Activated T-helper 2 cell treated with anti-CD3 and anti-CD28 coated beads, Interferon-gamma antibody, Interleukin-2, Interleukin-4, amounts not matched to agents 10 μg/mL and 5 μg/mL and 100 μg/mL, durations not matched to agents 14 hours and 24 hours and 36 hours (primary cell): ENCODE data around the gene IPO13. TPM values are rescaled to one million over a fixed set of nuclear protein-coding genes. Genes with fewer than 3 reads are reported as not detected.

Experiments
- DNase-seq: peaks from one replicate; pipeline ENCODE4 v3.0.0; 2021; ENCODE audit warnings: low spot score
- H3K27ac Mint-ChIP-seq: one replicate; pipeline ENCODE4 v1.8.0; 2021; ENCODE audit warnings: mixed read lengths
- H3K27me3 Mint-ChIP-seq: one replicate; pipeline ENCODE4 v1.8.0; 2021; ENCODE audit warnings: low read depth, mixed read lengths
- H3K36me3 Mint-ChIP-seq: one replicate; pipeline ENCODE4 v1.8.0; 2021; ENCODE audit warnings: low read depth, mixed read lengths
- H3K4me1 Mint-ChIP-seq: one replicate; pipeline ENCODE4 v1.8.0; 2021; ENCODE audit warnings: low read depth, mixed read lengths
- H3K4me3 Mint-ChIP-seq: one replicate; pipeline ENCODE4 v1.8.0; 2021; ENCODE audit warnings: low read depth, mild to moderate bottlenecking, moderate library complexity, mixed read lengths
- H3K9me3 Mint-ChIP-seq: one replicate; pipeline ENCODE4 v1.8.0; 2021; ENCODE audit warnings: mixed read lengths
- intact Hi-C: fragments of 100-400 bp; cut with micrococcal nuclease; formaldehyde crosslinking; loops from one replicate; pipeline ENCODE4 v1.15.1; 2023
- total RNA-seq: library from RNA; stranded (reverse); gene quantifications from 2 replicates; pipeline ENCODE4 v1.2.3, GENCODE V29; 2022

Gene IPO13
- total RNA-seq, 1 donor from 2014 or later = 26.4 TPM

DNA sequence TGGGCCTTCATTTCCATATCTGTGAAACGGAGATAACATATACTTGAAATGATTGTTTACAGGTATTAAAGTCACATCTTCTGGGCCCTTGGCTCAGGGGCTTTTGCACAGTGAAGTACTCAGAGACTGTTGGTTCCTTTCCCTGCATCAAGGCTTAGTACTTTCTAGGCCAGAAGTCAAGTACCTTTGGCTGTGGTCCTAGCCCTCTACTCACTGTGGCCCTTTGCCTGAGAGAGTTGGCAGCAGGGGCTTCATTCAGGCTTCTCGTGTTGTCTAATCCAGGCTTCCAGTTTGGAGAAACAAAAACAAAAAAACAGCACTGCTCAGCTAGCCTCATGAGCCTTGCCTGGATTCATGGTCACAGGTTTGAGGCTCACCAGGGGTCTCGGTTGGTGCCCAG lies 14.9 kb downstream of the IPO13 start:
- intact Hi-C loops = no loop called here
- Mint-ChIP-seq H3K9me3 (no peaks in the 10 kb centered on the region), H3K36me3 (peaks cover 12% of the 10 kb centered on the region), H3K27ac (no peak overlapping the region), H3K4me1 (no peaks in the 10 kb centered on the region), H3K27me3 (no peaks in the 10 kb centered on the region), H3K4me3 (no peak overlapping the region)
- no peak for DNase-seq

DNA sequence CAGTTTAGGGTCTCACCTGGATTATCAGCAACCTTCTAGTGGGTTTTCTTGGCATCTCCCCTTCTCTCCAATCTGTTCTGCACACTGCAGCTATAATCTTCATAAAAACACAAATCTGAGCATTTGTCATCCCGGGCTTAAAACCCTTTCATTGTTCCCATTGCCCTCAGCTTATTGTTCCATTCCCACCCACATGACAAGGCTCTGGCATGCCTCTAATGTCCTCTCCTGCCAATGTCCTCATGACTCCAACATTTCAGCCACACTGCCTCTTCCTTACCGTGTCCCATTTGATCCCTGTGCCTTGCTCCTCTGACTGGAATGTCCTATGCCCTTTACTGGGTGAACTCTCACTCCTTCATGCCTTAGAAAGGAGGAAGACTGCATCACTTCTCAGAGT lies 15.6 kb downstream of the IPO13 start:
- Mint-ChIP-seq H3K36me3 (peaks cover 12% of the 10 kb centered on the region), H3K4me3 (no peak overlapping the region), H3K27me3 (no peaks in the 10 kb centered on the region), H3K9me3 (no peaks in the 10 kb centered on the region), H3K27ac (no peak overlapping the region), H3K4me1 (no peaks in the 10 kb centered on the region)
- intact Hi-C loops = no loop called here
- DNase-seq = no peak

DNA sequence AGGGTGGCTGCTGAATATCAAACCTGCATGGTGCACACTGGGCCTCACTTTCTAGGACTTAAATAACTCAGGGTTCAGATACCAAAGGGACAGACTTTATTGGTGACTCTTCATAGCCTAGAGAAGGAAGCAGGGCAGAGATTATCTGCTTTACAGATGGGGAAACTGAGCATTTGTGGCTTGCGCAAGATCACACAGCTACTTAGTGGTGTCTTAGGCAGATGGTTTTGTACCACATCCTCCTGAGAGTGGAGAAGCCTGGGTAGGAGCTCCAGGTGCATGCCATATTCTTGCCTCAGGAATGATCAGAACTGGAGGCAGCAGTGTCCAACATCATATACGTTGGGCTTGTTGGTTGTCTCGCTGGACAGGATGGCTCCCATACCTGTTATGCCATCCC lies 16.3 kb downstream of the IPO13 start:
- intact Hi-C loops = no loop called here
- Mint-ChIP-seq H3K9me3 (no peaks in the 10 kb centered on the region), H3K4me3 (no peak overlapping the region), H3K4me1 (no peaks in the 10 kb centered on the region), H3K27me3 (no peaks in the 10 kb centered on the region), H3K36me3 (peaks cover 12% of the 10 kb centered on the region), H3K27ac (no peak overlapping the region)
- no peak for DNase-seq

DNA sequence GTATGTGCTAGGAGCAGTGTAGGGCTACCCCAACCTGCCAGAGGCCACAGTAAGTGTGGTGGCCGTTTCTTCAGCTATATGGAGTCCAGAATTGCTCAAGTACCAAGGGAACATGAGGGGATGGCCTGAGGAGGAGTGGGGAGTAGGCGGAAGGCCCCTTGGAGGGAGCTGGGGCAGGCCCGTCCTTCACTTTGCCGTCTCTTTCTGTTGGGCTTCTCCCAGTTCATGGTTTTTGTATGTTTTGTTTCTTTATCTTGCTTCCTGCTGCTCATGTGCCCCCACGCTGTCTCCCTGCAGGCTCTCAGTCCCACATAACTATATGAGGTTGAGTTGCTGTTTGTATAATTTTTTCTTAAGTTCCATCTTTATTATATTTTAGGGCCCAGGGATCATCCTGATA lies 17.1 kb downstream of the IPO13 start:
- H3K4me1 Mint-ChIP-seq = no peaks in the 10 kb centered on the region
- no peak overlapping the region for H3K4me3 Mint-ChIP-seq
- no peak for DNase-seq
- intact Hi-C loops = no loop called here
- H3K9me3 Mint-ChIP-seq = no peaks in the 10 kb centered on the region
- no peak overlapping the region for H3K27ac Mint-ChIP-seq
- peaks cover 9% of the 10 kb centered on the region for H3K36me3 Mint-ChIP-seq
- H3K27me3 Mint-ChIP-seq = no peaks in the 10 kb centered on the region

DNA sequence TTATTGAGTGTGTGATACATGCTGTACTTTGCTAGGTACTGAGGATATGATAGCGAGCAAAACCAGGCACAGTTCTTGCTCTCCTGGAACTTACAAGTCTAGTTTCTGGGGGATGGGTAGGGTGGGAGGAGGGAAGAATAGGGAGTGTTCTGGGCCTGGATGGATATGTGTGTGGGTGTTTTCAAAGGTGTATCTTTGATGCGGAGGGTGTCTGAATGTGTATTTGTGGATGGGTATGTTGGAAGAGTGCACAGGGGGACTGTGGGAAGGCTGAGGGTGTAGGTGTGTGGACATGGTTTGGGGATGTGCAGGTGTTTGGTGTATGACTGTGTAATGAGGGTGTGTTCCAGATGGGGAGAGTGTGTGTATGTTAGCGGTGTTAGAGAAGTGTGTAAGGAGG lies 18.6 kb downstream of the IPO13 start:
- Mint-ChIP-seq H3K36me3 (peaks cover 14% of the 10 kb centered on the region), H3K4me1 (peaks cover 4% of the 10 kb centered on the region), H3K27ac (no peak overlapping the region), H3K27me3 (no peaks in the 10 kb centered on the region), H3K9me3 (no peaks in the 10 kb centered on the region), H3K4me3 (no peak overlapping the region)
- intact Hi-C loops = no loop called here
- DNase-seq = no peak

DNA sequence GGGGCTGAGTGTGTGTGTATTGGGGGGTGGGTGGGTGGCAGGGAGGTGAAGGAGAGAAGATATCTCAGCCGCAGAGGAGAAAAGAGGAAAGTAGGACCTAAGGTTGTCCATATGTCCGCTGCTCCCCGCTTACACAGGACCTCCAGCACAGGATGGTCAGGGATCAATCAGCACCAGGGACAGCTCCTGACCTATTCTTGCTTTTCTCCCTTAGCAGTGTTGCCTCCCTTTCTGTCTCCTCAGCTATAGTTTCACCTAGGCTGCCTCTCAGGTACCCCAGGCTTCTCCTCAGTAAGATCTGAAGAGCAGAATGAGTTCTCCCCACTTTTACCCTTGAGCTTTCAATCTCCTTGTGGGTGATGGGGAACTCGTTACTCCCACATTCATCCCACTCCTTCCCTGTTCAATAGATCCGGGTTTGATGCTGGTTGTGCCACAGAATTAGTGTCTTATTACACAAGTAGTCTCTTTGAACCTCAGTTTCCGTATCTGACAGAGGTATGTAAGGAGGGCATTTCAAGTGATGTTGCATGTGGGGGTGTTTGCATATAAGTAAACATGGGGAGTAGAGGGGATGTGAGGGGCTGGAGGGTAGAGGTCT lies 21.7 kb downstream of the IPO13 start:
- H3K4me3 Mint-ChIP-seq = no peak overlapping the region
- intact Hi-C loops = no loop called here
- peaks cover 25% of the 10 kb centered on the region for H3K36me3 Mint-ChIP-seq
- no peaks in the 10 kb centered on the region for H3K27me3 Mint-ChIP-seq
- H3K27ac Mint-ChIP-seq = no peak overlapping the region
- no peaks in the 10 kb centered on the region for H3K9me3 Mint-ChIP-seq
- H3K4me1 Mint-ChIP-seq = peaks cover 15% of the 10 kb centered on the region
- no peak for DNase-seq

DNA sequence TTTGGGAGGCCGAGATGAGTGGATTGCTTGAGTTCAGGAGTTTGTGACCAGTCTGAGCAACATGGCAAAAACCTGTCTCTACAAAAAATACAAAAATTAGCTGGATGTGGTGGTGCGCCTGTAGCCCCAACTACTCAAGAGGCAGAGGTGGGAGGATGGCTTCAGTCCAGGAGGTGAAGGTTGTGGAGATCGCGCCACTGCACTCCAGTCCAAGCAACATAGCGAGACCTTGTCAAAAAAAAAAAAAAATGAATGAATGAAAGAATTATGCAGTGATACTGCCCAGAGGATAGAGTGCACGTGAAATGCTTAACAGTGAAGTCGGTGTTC lies 22.6 kb downstream of the IPO13 start:
- H3K9me3 Mint-ChIP-seq = no peaks in the 10 kb centered on the region
- DNase-seq = no peak
- intact Hi-C loops = loop anchor here (1.0 kb wide), 1 partner anchor 23 kb away; the partner anchor contains the start of gene IPO13

DNA sequence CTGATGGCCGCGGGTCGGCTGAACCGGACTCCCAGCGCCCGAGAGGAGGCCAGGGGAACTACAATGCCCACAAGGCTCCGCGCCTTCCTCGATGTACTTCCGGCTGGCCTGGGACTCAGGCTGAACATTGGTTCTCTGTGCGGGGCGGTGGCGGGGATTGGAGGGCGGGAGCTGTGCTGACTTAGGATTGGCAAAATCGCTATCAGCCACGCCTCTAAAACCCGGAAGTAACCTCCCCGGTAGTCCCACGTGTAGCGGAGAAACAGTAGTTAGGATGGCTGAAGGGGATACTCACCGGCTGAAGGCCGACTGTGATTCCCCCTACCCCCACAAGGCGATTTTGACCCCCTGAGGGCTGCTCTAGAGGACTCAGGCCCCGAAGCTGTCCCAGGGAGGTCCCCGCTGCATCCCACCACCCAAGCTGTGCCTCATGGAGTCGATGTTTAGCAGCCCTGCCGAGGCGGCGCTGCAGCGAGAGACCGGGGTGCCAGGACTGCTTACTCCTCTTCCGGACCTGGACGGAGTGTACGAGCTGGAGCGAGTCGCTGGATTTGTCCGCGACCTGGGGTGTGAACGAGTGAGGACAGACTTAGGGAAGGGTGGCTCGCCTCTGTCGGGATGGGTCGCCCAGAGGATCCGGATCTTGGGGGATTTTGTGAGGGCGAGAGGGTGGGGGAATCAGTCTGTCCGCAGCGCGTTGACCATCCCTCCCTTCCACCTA lies 23.2 kb downstream of the IPO13 start, which contains the start of gene DPH2:
Gene DPH2 (plus strand): TSS at position 265 of the 721 bp plus-strand sequence. CDS start 166 bp downstream, at position 431.
- H3K9me3 Mint-ChIP-seq = no peaks in the 10 kb centered on the region
- DNase-seq = peak; percentile 89
- peaks cover 24% of the 10 kb centered on the region for H3K4me1 Mint-ChIP-seq
- no peaks in the 10 kb centered on the region for H3K27me3 Mint-ChIP-seq
- H3K4me3 Mint-ChIP-seq = peak within 1 kb of the TSS; percentile 93
- H3K36me3 Mint-ChIP-seq = peaks cover 34% of the 10 kb centered on the region
- intact Hi-C loops = loop anchor here (1.0 kb wide), 1 partner anchor 24 kb away; the partner anchor contains the start of gene IPO13
- peak within 1 kb of the TSS; percentile 64 for H3K27ac Mint-ChIP-seq

More for the DNA sequence above, 22.6 kb downstream of the IPO13 start:
- Mint-ChIP-seq H3K27ac (no peak overlapping the region), H3K4me3 (peak overlapping the region; percentile 93), H3K36me3 (peaks cover 34% of the 10 kb centered on the region), H3K4me1 (peaks cover 24% of the 10 kb centered on the region), H3K27me3 (no peaks in the 10 kb centered on the region)

DNA sequence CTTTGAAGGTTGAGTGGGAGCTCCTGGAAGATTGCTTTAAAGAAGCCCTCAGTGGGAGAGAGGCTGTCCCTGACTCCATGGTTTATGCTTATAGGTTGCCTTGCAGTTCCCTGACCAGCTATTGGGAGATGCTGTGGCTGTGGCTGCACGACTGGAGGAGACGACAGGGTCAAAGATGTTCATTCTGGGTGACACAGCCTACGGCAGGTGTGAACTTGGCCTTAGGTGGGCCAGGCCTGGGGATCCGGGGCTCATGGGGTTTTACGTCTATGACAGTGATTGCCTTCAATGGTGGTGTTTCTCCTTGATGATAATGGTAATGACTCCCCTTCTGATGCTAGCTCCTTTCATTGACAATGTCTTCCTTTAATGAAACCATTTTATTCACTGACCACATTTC lies 23.8 kb downstream of the IPO13 start:
- H3K4me3 Mint-ChIP-seq = peak overlapping the region; percentile 93
- no peaks in the 10 kb centered on the region for H3K9me3 Mint-ChIP-seq
- H3K4me1 Mint-ChIP-seq = peaks cover 24% of the 10 kb centered on the region
- H3K27ac Mint-ChIP-seq = peak overlapping the region; percentile 64
- intact Hi-C loops = no loop called here
- peaks cover 34% of the 10 kb centered on the region for H3K36me3 Mint-ChIP-seq
- no peak for DNase-seq
- no peaks in the 10 kb centered on the region for H3K27me3 Mint-ChIP-seq

DNA sequence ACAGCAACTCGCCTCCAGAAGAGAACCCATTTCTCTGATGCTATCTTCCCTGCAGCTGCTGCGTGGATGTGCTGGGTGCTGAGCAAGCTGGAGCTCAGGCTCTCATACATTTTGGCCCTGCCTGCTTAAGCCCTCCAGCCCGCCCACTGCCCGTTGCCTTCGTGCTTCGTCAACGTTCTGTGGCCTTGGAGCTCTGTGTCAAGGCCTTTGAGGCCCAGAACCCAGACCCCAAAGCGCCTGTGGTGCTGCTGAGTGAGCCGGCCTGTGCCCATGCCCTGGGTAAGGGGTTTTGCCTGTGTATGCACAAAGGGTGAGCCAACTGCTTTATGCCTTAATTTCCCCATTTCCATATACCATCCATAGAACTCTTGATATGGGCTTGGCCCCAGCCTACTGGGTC lies 24.2 kb downstream of the IPO13 start:
- Mint-ChIP-seq H3K4me3 (peak overlapping the region; percentile 93), H3K27ac (peak overlapping the region; percentile 16), H3K9me3 (no peaks in the 10 kb centered on the region), H3K4me1 (peaks cover 26% of the 10 kb centered on the region), H3K36me3 (peaks cover 36% of the 10 kb centered on the region), H3K27me3 (no peaks in the 10 kb centered on the region)
- DNase-seq = no peak
- intact Hi-C loops = no loop called here

DNA sequence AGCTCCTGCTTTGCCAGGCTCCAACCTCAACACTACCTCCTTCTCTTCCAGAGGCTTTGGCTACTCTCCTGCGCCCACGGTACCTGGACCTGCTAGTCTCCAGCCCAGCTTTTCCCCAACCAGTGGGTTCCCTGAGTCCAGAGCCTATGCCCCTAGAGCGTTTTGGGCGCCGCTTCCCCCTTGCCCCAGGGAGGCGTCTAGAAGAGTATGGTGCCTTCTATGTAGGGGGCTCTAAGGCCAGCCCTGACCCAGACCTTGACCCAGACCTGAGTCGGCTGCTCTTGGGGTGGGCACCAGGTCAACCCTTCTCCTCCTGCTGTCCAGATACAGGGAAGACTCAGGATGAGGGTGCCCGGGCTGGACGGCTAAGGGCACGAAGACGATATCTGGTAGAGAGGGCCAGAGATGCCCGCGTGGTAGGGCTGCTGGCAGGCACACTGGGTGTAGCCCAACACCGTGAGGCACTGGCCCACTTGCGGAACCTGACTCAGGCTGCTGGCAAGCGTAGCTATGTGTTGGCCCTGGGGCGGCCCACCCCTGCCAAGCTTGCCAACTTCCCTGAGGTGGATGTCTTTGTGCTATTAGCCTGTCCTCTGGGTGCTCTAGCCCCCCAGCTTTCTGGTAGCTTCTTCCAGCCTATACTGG lies 24.7 kb downstream of the IPO13 start:
- H3K36me3 Mint-ChIP-seq = peaks cover 42% of the 10 kb centered on the region
- intact Hi-C loops = no loop called here
- no peak overlapping the region for H3K27ac Mint-ChIP-seq
- no peaks in the 10 kb centered on the region for H3K27me3 Mint-ChIP-seq
- H3K4me1 Mint-ChIP-seq = peaks cover 32% of the 10 kb centered on the region
- peak overlapping the region; percentile 93 for H3K4me3 Mint-ChIP-seq
- H3K9me3 Mint-ChIP-seq = no peaks in the 10 kb centered on the region
- DNase-seq = no peak

DNA sequence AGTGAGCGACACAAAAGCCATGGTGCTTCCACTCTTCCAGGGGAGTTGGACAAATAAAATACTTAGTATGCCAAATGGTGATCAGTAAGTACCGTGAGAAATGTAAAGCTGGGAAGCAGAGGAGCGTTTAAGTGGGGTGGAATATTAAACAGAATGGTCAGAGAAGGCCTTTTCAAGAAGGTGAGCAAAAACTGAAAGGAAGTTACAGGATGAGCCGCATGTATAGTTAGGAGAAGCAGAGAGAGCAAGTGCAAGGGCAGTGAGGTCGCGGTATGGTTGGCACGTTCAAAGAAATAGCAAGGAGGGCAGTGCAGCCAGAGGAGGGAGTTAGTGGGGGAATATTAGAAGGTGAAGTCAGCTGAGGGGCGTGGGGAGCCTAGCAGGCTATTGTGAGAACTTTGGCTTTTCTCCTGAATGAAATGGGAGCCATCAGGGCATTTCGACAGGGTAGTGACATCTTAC lies 27.3 kb downstream of the IPO13 start:
- peak overlapping the region; percentile 91 for H3K4me3 Mint-ChIP-seq
- no peak for DNase-seq
- H3K27ac Mint-ChIP-seq = peak overlapping the region; percentile 90
- intact Hi-C loops = loop anchor here (1.0 to 2.0 kb wide), 4 partner anchors 17 to 267 kb away; partner anchors contain the start of genes CCDC24, IPO13, SLC6A9 and ST3GAL3
- no peaks in the 10 kb centered on the region for H3K9me3 Mint-ChIP-seq
- peaks cover 64% of the 10 kb centered on the region for H3K36me3 Mint-ChIP-seq
- H3K4me1 Mint-ChIP-seq = peaks cover 53% of the 10 kb centered on the region
- H3K27me3 Mint-ChIP-seq = no peaks in the 10 kb centered on the region
